Activated CD4-positive, alpha-beta T cell treated with anti-CD3 and anti-CD28 coated beads, Interleukin-2, Interleukin-4, amounts not matched to agents 100 ng/mL and 50 ng/mL, durations not matched to agents 16 hours and 8 hours (primary cell): ENCODE data around the gene GRIK2.

Source experiments
- DNase-seq: peaks from one replicate; pipeline ENCODE4 v3.0.0-alpha.2; 2020; ENCODE audit warnings: low spot score

The GRIK2 gene

GRCh38 chr6:101887532-101887931 is 494.0 kb downstream of the GRIK2 start:
- no peak for DNase-seq

- no peak for DNase-seq
Measured at GRCh38 chr6:101907356-101908217, 514.1 kb downstream of the GRIK2 start.

GRCh38 chr6:101909366-101909765 is 515.9 kb downstream of the GRIK2 start:
- no peak for DNase-seq

DNA sequence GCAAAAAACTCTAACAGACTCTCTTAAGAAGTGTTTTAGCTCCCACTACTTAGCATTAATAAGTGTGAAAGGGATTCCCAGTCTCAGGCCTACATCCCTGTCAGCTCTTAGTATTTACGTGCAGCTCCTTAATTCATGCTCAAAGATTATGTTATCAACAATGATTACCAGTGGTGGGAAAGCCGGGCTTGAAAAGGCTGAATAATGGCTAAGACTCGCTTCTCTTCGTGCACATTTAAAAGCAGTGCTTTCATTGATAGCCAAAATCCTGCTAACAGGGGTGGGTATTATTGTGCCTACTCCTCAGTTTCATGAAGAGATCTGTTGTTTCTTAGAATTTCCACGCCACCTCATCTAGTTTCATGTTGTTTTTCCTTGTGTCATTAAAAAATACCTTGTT is 518.8 kb downstream of the GRIK2 start:
- DNase-seq = no peak

DNA sequence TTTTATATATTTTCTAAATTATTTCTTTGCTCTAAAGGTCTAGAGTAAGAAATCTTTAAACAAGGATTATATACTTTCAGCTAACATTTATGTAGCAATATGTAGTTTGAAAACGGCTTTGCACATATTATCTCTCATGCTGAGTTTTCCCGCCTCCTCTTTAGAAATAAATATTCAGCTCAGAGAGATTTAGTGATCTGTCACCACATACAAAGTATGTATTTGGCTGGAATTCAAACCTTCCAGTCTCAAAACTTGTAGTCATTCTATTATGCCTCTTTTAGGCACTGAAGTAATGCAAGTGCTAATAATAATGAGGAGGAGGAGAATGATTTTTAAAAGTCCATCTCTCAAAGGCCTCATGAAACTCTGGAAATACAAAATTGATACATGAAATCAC is 525.0 kb downstream of the GRIK2 start:
- DNase-seq = no peak

GRCh38 chr6:101921829-101922450 is 528.4 kb downstream of the GRIK2 start:
- no peak for DNase-seq

- DNase-seq = no peak
Measured at GRCh38 chr6:101926149-101926925, 532.8 kb downstream of the GRIK2 start.

- no peak for DNase-seq
Measured at GRCh38 chr6:101931766-101932165, 538.3 kb downstream of the GRIK2 start.

DNA sequence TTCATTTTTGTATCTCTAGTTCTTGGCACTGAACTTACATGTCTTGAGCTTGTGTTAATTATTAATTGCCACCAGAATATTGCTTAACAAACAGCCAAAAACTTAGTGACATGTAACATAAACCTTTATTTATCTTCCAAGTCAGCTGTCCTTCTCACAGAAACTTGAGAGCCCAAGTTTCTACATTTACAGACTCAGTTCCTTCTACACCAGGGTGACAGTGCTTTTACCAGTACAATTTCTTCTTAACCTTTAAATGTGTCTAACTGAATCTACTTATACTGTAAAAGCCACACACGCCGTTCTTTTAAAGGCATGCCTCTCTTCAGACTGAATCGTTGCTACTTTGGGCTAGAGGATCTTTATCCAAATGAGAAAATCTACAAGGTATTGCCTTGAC is 539.2 kb downstream of the GRIK2 start:
- no peak for DNase-seq

DNA sequence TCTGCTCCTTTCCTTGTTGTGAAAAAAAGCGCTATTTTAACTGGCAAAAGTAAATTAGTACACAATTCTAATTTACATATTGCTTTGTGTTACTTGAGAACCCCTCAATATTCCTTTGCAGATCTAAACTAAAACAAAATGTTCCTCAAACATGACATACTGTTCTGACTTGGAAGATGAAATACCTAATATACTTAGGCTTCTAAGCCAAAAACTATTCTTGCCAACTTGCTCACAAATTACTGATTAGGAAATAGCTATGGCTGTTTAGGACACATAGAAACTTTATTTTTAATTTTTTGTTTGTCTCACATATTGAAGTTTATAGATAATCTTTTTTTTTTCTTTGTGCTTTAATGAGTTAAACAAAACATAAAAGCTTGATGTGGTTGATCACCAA is 542.2 kb downstream of the GRIK2 start:
- DNase-seq = no peak

- DNase-seq = no peak
Measured at GRCh38 chr6:101936516-101936915, 543.0 kb downstream of the GRIK2 start.

- DNase-seq = no peak
Measured at GRCh38 chr6:101937108-101937507, 543.6 kb downstream of the GRIK2 start.

DNA sequence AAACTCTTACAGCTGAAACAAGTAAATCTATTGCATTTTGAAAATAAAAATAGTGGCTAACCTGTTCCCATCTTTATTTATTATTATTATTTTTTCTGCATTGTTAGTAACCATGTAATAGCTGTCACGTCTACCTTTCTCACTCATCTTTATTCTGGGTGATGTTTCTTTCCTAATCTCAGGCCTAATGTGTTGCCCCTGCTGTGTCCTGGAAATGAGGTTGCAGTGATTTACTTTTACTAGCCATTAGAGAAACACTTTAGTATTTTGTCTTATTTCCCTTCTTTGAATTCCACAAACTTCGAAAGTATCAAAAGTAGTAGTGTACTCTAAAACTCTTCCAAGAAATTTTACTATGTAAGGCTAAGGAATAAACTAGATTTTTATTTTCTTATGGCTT is 546.9 kb downstream of the GRIK2 start:
- no peak for DNase-seq

GRCh38 chr6:101956961-101957360 is 563.5 kb downstream of the GRIK2 start:
- DNase-seq = no peak

DNA sequence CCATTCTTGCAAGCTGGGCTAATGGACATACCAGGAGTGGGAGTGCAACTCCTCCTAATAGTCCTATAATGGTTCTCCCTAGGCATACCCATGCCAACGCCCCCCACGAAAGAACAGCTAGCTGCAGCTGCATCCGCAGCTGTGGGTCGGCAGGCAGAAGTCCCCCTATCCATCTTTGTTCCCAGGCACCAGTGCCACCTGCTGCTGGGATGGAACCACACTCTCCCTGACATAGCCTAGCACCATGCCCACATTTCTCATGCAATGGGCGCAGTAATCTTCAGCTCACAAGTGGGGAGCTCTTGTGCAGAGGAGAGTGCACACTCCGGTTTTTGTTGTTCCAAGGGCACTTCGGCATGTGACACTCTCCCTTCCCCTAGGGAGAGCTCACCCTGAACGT is 567.8 kb downstream of the GRIK2 start:
- DNase-seq = no peak

GRCh38 chr6:101980924-101981323 is 587.4 kb downstream of the GRIK2 start:
- no peak for DNase-seq

- DNase-seq = no peak
Measured at GRCh38 chr6:101986476-101986875, 593.0 kb downstream of the GRIK2 start.

DNA sequence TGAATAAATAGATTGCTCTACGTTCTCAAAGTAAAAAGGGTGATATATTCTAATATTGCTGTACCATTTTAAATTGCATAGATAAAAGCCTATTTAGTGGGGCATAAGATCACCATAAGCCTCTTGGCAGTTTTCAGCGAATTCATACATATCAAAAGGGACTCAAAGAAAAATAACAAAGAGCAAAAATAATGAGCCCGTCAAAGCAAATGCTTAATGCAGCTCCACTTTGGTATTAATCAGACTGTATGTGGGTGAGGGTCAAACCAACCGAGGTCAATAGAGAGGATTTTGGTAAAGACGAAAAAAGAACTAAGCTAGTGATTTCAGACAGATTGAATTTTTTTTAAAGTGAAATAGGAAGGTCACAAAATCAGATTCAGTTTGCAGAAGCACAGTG is 598.8 kb downstream of the GRIK2 start:
- no peak for DNase-seq

GRCh38 chr6:101994521-101994920 is 601.0 kb downstream of the GRIK2 start:
- DNase-seq = no peak

- DNase-seq = no peak
Measured at GRCh38 chr6:102015431-102015830, 621.9 kb downstream of the GRIK2 start.

GRCh38 chr6:102022281-102022680 is 628.8 kb downstream of the GRIK2 start:
- no peak for DNase-seq

DNA sequence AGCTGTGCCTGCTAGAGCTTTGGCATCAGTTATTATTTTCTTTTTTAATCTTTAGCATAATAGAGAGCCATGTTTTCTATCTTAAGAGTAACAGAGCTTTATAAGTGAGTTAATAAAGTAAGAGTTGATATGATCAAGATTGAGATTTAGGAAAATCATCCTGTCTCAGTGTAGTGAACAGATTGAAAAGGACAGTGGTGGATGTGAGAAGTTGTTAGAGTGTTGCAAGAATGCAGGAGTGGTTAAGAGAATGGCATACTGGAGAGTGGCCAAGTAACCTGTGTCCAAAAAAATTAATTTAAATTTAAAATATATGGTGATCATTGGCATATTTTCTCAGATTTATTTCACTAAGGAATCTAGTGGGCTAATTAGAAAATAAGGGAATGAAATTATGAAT is 629.3 kb downstream of the GRIK2 start:
- DNase-seq = no peak
